GM12873 (cell line): Measurements from ENCODE around the gene DSPP.

Experiments used
- CTCF ChIP-seq: IDR thresholded peaks from 2 replicates; pipeline ENCODE4 v1.5.1; 2012; ENCODE audit warnings: low read depth, mild to moderate bottlenecking, moderate library complexity, low read length, control low read depth; ENCODE audit not compliant: insufficient read depth; ENCODE audit errors: missing control alignments

The DSPP gene

GRCh38 chr4:87624698-87625097 is 16.4 kb downstream of the DSPP start:
- no peak for TF ChIP-seq CTCF

DNA sequence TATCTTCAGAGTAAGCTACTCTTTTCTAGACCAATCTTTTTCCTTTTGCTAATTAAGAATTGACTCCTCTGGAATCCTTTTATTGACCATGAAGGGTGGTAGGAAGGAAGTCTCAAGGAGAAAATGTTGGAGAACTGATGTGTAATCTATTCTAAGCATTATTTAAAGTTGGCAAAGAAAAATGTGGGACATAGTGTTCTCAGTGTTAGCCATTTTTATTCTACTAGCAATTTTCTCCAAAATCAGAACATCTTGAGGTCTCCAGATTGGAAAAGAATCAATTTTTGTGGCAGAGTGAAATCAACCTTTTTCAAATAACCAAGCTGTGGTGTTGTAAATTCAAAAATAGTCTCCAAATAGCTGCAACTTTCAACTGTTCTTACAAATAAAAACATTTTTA is 23.3 kb downstream of the DSPP start:
- TF ChIP-seq CTCF, result no peak

DNA sequence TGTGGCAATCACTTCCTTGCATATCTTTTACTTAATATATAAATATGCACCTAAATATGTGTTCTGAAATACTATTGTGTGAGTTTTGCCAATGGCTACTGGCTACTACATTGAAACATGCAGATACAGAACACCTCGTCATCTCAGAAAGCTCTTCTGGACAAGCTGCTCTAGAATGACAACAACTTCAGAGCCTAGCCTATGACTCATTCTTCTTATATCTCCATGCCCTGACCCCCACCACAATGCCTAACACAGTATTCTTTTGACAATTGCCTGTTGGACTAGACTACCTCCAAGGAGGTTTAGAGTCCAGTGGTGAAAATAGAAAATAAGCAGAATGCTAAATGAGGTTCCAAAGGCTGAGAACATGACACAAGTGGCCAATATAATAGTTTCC is 24.1 kb downstream of the DSPP start:
- TF ChIP-seq CTCF, result no peak

GRCh38 chr4:87633243-87633642 is 24.9 kb downstream of the DSPP start:
- TF ChIP-seq CTCF, result no peak

GRCh38 chr4:87644286-87644685 is 36.0 kb downstream of the DSPP start:
- peak; percentile 3 for TF ChIP-seq CTCF

- no peak for TF ChIP-seq CTCF
Measured at GRCh38 chr4:87649980-87650379, 41.7 kb downstream of the DSPP start, which contains the start of gene DMP1. TSS of gene DMP1 (plus strand) at chr4:87650280. CDS start at chr4:87656493, 6,213 bp downstream.

DNA sequence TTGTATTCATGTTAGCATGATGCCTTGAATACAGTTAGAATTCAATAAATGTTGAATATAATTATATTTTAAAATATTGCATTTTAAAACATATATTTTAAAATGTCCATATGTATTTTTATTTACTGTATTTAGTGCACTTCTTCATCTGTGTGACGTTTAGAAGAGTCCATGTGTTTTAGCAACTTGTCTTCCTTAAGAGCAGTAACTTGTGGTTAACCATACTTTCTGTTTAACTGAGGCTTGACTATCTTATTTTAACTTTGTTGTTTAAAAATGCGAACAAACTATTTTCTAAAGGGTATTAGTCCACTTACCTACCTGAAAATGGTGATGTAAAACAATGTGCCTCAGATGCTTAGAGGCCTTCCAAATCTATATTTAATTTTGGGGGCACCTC is 42.6 kb downstream of the DSPP start:
- TF ChIP-seq CTCF, result no peak
